ENCODE data around the gene HIVEP2.

Gene HIVEP2

GRCh38 chr6:142870787-142871415 is 74.1 kb downstream of the HIVEP2 start:
- Histone ChIP-seq H3K4me3 (ENCODE audit: insufficient read length, low read depth) (no peak overlapping the region), H3K36me3 (ENCODE audit: insufficient read depth, insufficient read length, low read length) (no peaks in the 10 kb centered on the region), H3K9me3 (ENCODE audit: insufficient read depth, low read length) (no peaks in the 10 kb centered on the region), H3K9ac (ENCODE audit: insufficient read length, low read depth) (no peak overlapping the region), H3K4me1 (ENCODE audit: insufficient read depth, insufficient read length) (no peaks in the 10 kb centered on the region), H3K27me3 (ENCODE audit: insufficient read depth, insufficient read length) (no peaks in the 10 kb centered on the region)
- DNase-seq (ENCODE audit: low read depth, low spot score): no peak
- TF ChIP-seq ZNF274 (IDR thresholded peaks at IDR 0.05; ENCODE audit: low read depth, low read length) (no peak), YY1 (IDR thresholded peaks at IDR 0.05; ENCODE audit: insufficient read depth, insufficient read length) (no peak), SUZ12 (IDR thresholded peaks at IDR 0.05; ENCODE audit: extremely low read depth, insufficient read depth, insufficient read length) (no peak)

GRCh38 chr6:142868917-142869316 is 76.1 kb downstream of the HIVEP2 start:
- no peak for DNase-seq (ENCODE audit: low read depth, low spot score)
- H3K9ac ChIP-seq (ENCODE audit: insufficient read length, low read depth): no peak overlapping the region
- H3K36me3 ChIP-seq (ENCODE audit: insufficient read depth, insufficient read length, low read length): no peaks in the 10 kb centered on the region
- no peaks in the 10 kb centered on the region for H3K9me3 ChIP-seq (ENCODE audit: insufficient read depth, low read length)
- no peaks in the 10 kb centered on the region for H3K27me3 ChIP-seq (ENCODE audit: insufficient read depth, insufficient read length)
- no peak overlapping the region for H3K4me3 ChIP-seq (ENCODE audit: insufficient read length, low read depth)
- TF ChIP-seq YY1 (IDR thresholded peaks at IDR 0.05; ENCODE audit: insufficient read depth, insufficient read length) (no peak), ZNF274 (IDR thresholded peaks at IDR 0.05; ENCODE audit: low read depth, low read length) (no peak), SUZ12 (IDR thresholded peaks at IDR 0.05; ENCODE audit: extremely low read depth, insufficient read depth, insufficient read length) (no peak)
- no peaks in the 10 kb centered on the region for H3K4me1 ChIP-seq (ENCODE audit: insufficient read depth, insufficient read length)

GRCh38 chr6:142867988-142868812 is 76.8 kb downstream of the HIVEP2 start:
- TF ChIP-seq SUZ12 (IDR thresholded peaks at IDR 0.05; ENCODE audit: extremely low read depth, insufficient read depth, insufficient read length) (no peak), ZNF274 (IDR thresholded peaks at IDR 0.05; ENCODE audit: low read depth, low read length) (no peak), YY1 (IDR thresholded peaks at IDR 0.05; ENCODE audit: insufficient read depth, insufficient read length) (no peak)
- H3K9ac ChIP-seq (ENCODE audit: insufficient read length, low read depth): no peak overlapping the region
- no peaks in the 10 kb centered on the region for H3K9me3 ChIP-seq (ENCODE audit: insufficient read depth, low read length)
- H3K36me3 ChIP-seq (ENCODE audit: insufficient read depth, insufficient read length, low read length): no peaks in the 10 kb centered on the region
- H3K27me3 ChIP-seq (ENCODE audit: insufficient read depth, insufficient read length): no peaks in the 10 kb centered on the region
- H3K4me3 ChIP-seq (ENCODE audit: insufficient read length, low read depth): no peak overlapping the region
- DNase-seq (ENCODE audit: low read depth, low spot score): no peak
- H3K4me1 ChIP-seq (ENCODE audit: insufficient read depth, insufficient read length): no peaks in the 10 kb centered on the region

GRCh38 chr6:142867355-142867801 is 77.6 kb downstream of the HIVEP2 start:
- Histone ChIP-seq H3K9ac (ENCODE audit: insufficient read length, low read depth) (no peak overlapping the region), H3K27me3 (ENCODE audit: insufficient read depth, insufficient read length) (no peaks in the 10 kb centered on the region), H3K4me3 (ENCODE audit: insufficient read length, low read depth) (no peak overlapping the region), H3K36me3 (ENCODE audit: insufficient read depth, insufficient read length, low read length) (no peaks in the 10 kb centered on the region), H3K4me1 (ENCODE audit: insufficient read depth, insufficient read length) (no peaks in the 10 kb centered on the region), H3K9me3 (ENCODE audit: insufficient read depth, low read length) (no peaks in the 10 kb centered on the region)
- TF ChIP-seq YY1 (IDR thresholded peaks at IDR 0.05; ENCODE audit: insufficient read depth, insufficient read length) (no peak), ZNF274 (IDR thresholded peaks at IDR 0.05; ENCODE audit: low read depth, low read length) (no peak), SUZ12 (IDR thresholded peaks at IDR 0.05; ENCODE audit: extremely low read depth, insufficient read depth, insufficient read length) (no peak)
- no peak for DNase-seq (ENCODE audit: low read depth, low spot score)

- no peak overlapping the region for H3K9ac ChIP-seq (ENCODE audit: insufficient read length, low read depth)
Measured at GRCh38 chr6:142863981-142864380, 81.0 kb downstream of the HIVEP2 start.

GRCh38 chr6:142861711-142862110 is 83.3 kb downstream of the HIVEP2 start:
- no peak overlapping the region for H3K4me3 ChIP-seq (ENCODE audit: insufficient read length, low read depth)
- H3K27me3 ChIP-seq (ENCODE audit: insufficient read depth, insufficient read length): no peaks in the 10 kb centered on the region
- no peaks in the 10 kb centered on the region for H3K4me1 ChIP-seq (ENCODE audit: insufficient read depth, insufficient read length)
- H3K9me3 ChIP-seq (ENCODE audit: insufficient read depth, low read length): no peaks in the 10 kb centered on the region
- no peak for DNase-seq (ENCODE audit: low read depth, low spot score)
- no peak for TF ChIP-seq YY1 (IDR thresholded peaks at IDR 0.05; ENCODE audit: insufficient read depth, insufficient read length)
- no peak for TF ChIP-seq SUZ12 (IDR thresholded peaks at IDR 0.05; ENCODE audit: extremely low read depth, insufficient read depth, insufficient read length)
- TF ChIP-seq ZNF274 (IDR thresholded peaks at IDR 0.05; ENCODE audit: low read depth, low read length): no peak
- no peaks in the 10 kb centered on the region for H3K36me3 ChIP-seq (ENCODE audit: insufficient read depth, insufficient read length, low read length)
- H3K9ac ChIP-seq (ENCODE audit: insufficient read length, low read depth): no peak overlapping the region

More at GRCh38 chr6:142863981-142864380, 81.0 kb downstream of the HIVEP2 start:
- Histone ChIP-seq H3K36me3 (ENCODE audit: insufficient read depth, insufficient read length, low read length) (no peaks in the 10 kb centered on the region), H3K4me3 (ENCODE audit: insufficient read length, low read depth) (no peak overlapping the region), H3K4me1 (ENCODE audit: insufficient read depth, insufficient read length) (no peaks in the 10 kb centered on the region), H3K27me3 (ENCODE audit: insufficient read depth, insufficient read length) (no peaks in the 10 kb centered on the region), H3K9me3 (ENCODE audit: insufficient read depth, low read length) (no peaks in the 10 kb centered on the region)
- no peak for DNase-seq (ENCODE audit: low read depth, low spot score)
- TF ChIP-seq ZNF274 (IDR thresholded peaks at IDR 0.05; ENCODE audit: low read depth, low read length) (no peak), YY1 (IDR thresholded peaks at IDR 0.05; ENCODE audit: insufficient read depth, insufficient read length) (no peak), SUZ12 (IDR thresholded peaks at IDR 0.05; ENCODE audit: extremely low read depth, insufficient read depth, insufficient read length) (no peak)

GRCh38 chr6:142860498-142860897 is 84.5 kb downstream of the HIVEP2 start:
- Histone ChIP-seq H3K4me1 (ENCODE audit: insufficient read depth, insufficient read length) (no peaks in the 10 kb centered on the region), H3K9me3 (ENCODE audit: insufficient read depth, low read length) (no peaks in the 10 kb centered on the region), H3K9ac (ENCODE audit: insufficient read length, low read depth) (no peak overlapping the region), H3K4me3 (ENCODE audit: insufficient read length, low read depth) (no peak overlapping the region), H3K36me3 (ENCODE audit: insufficient read depth, insufficient read length, low read length) (no peaks in the 10 kb centered on the region), H3K27me3 (ENCODE audit: insufficient read depth, insufficient read length) (no peaks in the 10 kb centered on the region)
- no peak for DNase-seq (ENCODE audit: low read depth, low spot score)
- TF ChIP-seq ZNF274 (IDR thresholded peaks at IDR 0.05; ENCODE audit: low read depth, low read length) (no peak), YY1 (IDR thresholded peaks at IDR 0.05; ENCODE audit: insufficient read depth, insufficient read length) (no peak), SUZ12 (IDR thresholded peaks at IDR 0.05; ENCODE audit: extremely low read depth, insufficient read depth, insufficient read length) (no peak)
